Stimulated activated CD4-positive, alpha-beta T cell treated with anti-CD3 and anti-CD28 coated beads, Interleukin-4, amount 100 ng/mL, for 4 hours (primary cell): ENCODE measurements around the gene GLG1.
"Not testable (repeated sequence)": the region's sequence is repeated elsewhere in the genome, so short reads cannot be mapped to it uniquely, and the experiment has no call there.

Experiments used
- DNase-seq, 2 experiments: peaks; one replicate each; pipeline ENCODE4 v3.0.0-alpha.2; 2020

Gene GLG1

GRCh38 chr16:74574146-74574545 is 32.8 kb downstream of the GLG1 start:
- no peak for DNase-seq

GRCh38 chr16:74573622-74574021 is 33.3 kb downstream of the GLG1 start:
- no peak for DNase-seq

GRCh38 chr16:74570412-74571301 is 36.3 kb downstream of the GLG1 start:
- no peak for DNase-seq

GRCh38 chr16:74568961-74569631 is 37.8 kb downstream of the GLG1 start:
- DNase-seq, result no peak

GRCh38 chr16:74567901-74568300 is 39.0 kb downstream of the GLG1 start:
- DNase-seq, result no peak

- no peak for DNase-seq
Observed at GRCh38 chr16:74565378-74565777, 41.5 kb downstream of the GLG1 start.

- no peak for DNase-seq
Observed at GRCh38 chr16:74564451-74564984, 42.4 kb downstream of the GLG1 start.

GRCh38 chr16:74563828-74564263 is 43.1 kb downstream of the GLG1 start:
- DNase-seq, result peak in 1 of 2 experiments; percentile 33

GRCh38 chr16:74562117-74562516 is 44.8 kb downstream of the GLG1 start:
- no peak for DNase-seq

- DNase-seq, result no peak
Observed at GRCh38 chr16:74561626-74562025, 45.3 kb downstream of the GLG1 start.

GRCh38 chr16:74560912-74561311 is 46.0 kb downstream of the GLG1 start:
- no peak for DNase-seq

- DNase-seq, result no peak
Observed at GRCh38 chr16:74558873-74559272, 48.0 kb downstream of the GLG1 start.

- no peak for DNase-seq
Observed at GRCh38 chr16:74557275-74557674, 49.6 kb downstream of the GLG1 start.

- DNase-seq, result no peak
Observed at GRCh38 chr16:74556375-74556922, 50.5 kb downstream of the GLG1 start.

- DNase-seq, result not testable (repeated sequence)
Observed at GRCh38 chr16:74552357-74552756, 54.6 kb downstream of the GLG1 start.

- DNase-seq, result not testable (repeated sequence)
Observed at GRCh38 chr16:74550227-74551019, 56.5 kb downstream of the GLG1 start.

- DNase-seq, result not testable (repeated sequence)
Observed at GRCh38 chr16:74546112-74546511, 60.8 kb downstream of the GLG1 start.

GRCh38 chr16:74542911-74543578 is 63.9 kb downstream of the GLG1 start:
- not testable (repeated sequence) for DNase-seq

- DNase-seq, result not testable (repeated sequence)
Observed at GRCh38 chr16:74540663-74541062, 66.3 kb downstream of the GLG1 start.

GRCh38 chr16:74538801-74539200 is 68.1 kb downstream of the GLG1 start:
- not testable (repeated sequence) for DNase-seq

- not testable (repeated sequence) for DNase-seq
Observed at GRCh38 chr16:74537746-74538145, 69.2 kb downstream of the GLG1 start.

GRCh38 chr16:74534650-74535049 is 72.3 kb downstream of the GLG1 start:
- not testable (repeated sequence) for DNase-seq
